Measurements from ENCODE around the gene CDT1.

DNA sequence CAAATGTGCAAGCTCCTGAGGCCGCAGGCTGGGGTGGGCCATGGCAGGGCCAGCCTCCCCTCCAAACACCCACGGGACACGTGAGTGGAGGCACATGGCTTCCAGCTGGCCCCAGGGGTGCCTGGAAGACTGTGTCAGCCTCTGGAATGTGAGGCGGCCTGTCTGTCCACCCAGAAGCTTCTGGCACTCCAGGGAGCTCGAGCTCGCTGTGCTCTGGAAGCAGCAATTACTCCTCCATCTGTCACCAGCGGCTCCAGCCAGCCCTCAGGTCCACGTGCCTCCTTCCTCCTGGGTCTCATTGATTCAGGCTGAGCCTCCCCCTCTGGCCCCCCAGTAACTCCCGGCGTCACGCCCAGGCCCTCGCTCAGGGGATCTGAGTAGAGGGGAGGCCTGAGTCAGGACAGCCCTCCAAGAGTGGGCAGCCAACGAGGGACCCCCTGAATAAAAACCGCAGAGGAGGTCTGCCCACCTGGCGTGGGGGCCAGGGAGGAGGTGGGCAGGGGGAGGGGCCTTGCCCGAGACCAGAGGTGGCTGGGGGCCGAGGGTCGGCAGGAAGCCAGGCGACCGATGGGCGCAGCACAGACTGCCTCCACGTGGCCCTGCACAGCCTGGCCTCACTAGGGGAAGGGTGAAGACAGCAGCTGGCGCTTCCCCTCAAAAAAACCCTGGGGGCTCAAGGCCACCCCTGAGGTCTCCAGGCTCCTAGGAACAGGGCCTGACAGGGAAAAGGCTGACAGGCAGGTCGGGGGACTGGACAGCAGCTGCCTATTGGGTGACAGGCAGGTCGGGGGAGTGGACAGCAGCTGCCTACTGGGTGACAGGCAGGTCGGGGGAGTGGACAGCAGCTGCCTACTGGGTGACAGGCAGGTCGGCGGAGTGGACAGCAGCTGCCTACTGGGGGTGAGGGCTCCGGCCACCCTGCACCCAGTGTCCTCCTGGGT is 30.4 kb upstream of the CDT1 start:
- TF ChIP-seq, protein P1, sequence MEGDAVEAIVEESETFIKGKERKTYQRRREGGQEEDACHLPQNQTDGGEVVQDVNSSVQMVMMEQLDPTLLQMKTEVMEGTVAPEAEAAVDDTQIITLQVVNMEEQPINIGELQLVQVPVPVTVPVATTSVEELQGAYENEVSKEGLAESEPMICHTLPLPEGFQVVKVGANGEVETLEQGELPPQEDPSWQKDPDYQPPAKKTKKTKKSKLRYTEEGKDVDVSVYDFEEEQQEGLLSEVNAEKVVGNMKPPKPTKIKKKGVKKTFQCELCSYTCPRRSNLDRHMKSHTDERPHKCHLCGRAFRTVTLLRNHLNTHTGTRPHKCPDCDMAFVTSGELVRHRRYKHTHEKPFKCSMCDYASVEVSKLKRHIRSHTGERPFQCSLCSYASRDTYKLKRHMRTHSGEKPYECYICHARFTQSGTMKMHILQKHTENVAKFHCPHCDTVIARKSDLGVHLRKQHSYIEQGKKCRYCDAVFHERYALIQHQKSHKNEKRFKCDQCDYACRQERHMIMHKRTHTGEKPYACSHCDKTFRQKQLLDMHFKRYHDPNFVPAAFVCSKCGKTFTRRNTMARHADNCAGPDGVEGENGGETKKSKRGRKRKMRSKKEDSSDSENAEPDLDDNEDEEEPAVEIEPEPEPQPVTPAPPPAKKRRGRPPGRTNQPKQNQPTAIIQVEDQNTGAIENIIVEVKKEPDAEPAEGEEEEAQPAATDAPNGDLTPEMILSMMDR (IDR thresholded peaks at IDR 0.05), result no peak
- TF ChIP-seq POLR2A (IDR thresholded peaks at IDR 0.05), result no peak
- no peak for TF ChIP-seq EP300 (IDR thresholded peaks at IDR 0.05)

Measured in ovary (tissue), 3 donors.